ENCODE data around the gene GPC6.

- TF ChIP-seq MXI1 (conservative IDR thresholded peaks at IDR 0.05; ENCODE audit: poor library complexity, severe bottlenecking) (no peak), CTCF (IDR thresholded peaks at IDR 0.05; ENCODE audit: poor library complexity, severe bottlenecking) (no peak), POLR2AphosphoS5 (IDR thresholded peaks at IDR 0.05) (no peak), TAF1 (IDR thresholded peaks at IDR 0.05; ENCODE audit: low read depth) (no peak), EZH2 (IDR thresholded peaks at IDR 0.05; ENCODE audit: borderline replicate concordance, insufficient read depth, low read length, poor library complexity, severe bottlenecking) (no peak), REST (IDR thresholded peaks at IDR 0.05; ENCODE audit: borderline replicate concordance) (no peak), EP300 (conservative IDR thresholded peaks at IDR 0.05; ENCODE audit: poor library complexity, severe bottlenecking) (no peak)
Measured at GRCh38 chr13:94325650-94326049, 1099.0 kb downstream of the GPC6 start.

Measured in neural cell (in vitro differentiated cells).